Stimulated activated CD8-positive, alpha-beta memory T cell treated with anti-CD3 and anti-CD28 coated beads, Interleukin-7, amount 100 ng/mL, for 1 hour (primary cell): Measurements from ENCODE around the gene GLIS1.

ENCODE experiments used
- DNase-seq, 2 donors: peaks; one replicate each; pipeline ENCODE4 v3.0.0-alpha.2; 2020; ENCODE audit warnings: low read depth in 2 of 2

The GLIS1 gene

DNA sequence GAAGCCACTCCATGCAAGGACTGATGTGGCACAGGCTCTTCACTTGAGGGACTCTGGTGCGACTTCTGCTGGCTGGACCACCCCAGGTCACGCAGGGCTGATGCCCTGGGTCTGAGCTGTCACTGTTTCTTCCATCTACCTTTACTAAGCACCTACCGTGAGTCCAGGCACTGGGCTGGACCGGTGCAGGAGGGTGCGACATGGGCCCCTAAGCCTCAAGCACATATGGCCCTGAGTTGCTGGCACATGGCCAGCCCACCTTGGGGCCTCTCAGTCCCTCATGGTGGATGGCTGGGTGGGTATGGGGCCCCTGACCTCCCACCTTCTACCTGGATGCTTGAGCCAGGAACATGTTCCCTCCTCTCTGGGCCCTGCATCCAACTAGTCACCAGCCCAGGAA is 203.7 kb downstream of the GLIS1 start:
- no peak for DNase-seq

DNA sequence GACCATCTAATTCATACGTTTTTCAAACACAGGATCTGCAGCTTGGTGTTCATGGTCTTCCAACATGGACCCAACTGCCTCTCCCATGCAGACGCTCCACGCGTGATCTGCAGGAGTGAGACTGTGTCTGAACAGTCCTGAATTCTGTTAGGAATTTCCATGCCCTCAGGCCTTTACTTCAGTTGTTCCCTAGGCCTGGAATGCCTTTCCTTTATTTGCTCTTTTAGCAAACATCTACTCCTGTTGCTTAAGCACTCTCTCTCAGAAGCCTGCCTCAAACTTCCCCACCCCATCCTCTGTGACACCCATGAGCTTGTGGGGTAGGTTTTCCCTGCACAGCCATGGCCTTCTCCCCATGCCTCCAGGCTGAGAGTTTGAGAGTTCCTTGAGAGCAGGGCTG is 206.1 kb downstream of the GLIS1 start:
- DNase-seq: no peak

GRCh38 chr1:53532377-53532776 is 206.6 kb downstream of the GLIS1 start:
- DNase-seq: no peak

DNA sequence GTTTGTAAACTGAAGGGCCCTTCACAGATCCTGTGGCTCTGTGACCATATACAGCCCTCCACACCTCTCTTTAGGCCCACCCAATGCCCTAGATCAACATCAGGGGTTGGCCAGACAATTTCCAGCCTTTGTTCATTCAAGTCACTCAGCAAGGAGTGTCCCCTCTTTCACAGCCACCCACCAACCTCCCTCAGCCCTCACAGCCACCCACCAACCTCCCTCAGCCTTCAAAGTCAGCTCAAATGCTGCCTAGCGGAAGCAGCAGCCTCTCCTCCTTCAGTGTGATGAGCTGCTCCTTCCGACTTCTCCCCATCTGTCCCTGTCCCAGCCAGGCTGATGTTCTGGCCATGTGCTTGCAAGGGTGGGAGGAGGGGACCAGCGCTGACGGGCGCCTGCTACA is 208.4 kb downstream of the GLIS1 start:
- no peak for DNase-seq

DNA sequence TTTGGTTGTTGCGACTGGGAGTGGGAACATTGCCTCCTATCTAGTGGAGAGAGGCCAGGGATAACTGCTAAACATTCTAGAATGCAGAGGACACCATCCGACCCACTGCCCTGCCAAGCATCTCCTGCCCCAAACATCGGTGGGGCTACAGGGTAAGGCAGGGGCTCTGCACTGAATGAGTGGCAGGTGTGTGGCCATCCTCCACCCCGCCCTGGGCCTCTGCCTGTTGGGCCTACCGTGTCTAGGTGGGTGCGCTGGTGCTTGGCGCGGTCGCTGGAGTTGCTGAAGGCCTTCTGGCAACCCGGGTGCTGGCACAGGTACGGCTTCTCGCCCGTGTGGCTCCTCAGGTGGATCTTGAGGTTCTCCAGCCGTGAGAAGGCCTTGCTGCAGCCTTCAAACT is 209.4 kb downstream of the GLIS1 start:
- no peak for DNase-seq

DNA sequence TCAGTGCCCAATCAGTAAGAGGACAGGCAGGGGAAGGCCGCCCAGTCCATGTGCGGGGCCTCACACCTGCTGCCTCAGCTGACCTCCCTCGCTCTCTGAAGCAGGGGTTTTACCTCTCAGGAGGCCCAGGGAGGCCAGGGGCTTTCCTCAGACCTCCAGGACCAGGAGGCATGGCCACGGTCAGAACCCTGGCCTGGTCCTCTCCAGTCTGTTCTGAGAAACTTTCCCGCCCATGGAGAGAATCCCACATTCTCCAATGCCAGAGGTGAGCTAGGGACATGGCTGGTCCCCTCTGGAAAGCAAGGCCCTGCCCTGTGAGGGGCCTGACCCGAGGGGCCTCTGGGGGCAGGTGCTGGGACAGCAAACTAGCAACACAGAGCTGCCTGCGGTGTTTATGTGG is 211.6 kb downstream of the GLIS1 start:
- no peak for DNase-seq

DNA sequence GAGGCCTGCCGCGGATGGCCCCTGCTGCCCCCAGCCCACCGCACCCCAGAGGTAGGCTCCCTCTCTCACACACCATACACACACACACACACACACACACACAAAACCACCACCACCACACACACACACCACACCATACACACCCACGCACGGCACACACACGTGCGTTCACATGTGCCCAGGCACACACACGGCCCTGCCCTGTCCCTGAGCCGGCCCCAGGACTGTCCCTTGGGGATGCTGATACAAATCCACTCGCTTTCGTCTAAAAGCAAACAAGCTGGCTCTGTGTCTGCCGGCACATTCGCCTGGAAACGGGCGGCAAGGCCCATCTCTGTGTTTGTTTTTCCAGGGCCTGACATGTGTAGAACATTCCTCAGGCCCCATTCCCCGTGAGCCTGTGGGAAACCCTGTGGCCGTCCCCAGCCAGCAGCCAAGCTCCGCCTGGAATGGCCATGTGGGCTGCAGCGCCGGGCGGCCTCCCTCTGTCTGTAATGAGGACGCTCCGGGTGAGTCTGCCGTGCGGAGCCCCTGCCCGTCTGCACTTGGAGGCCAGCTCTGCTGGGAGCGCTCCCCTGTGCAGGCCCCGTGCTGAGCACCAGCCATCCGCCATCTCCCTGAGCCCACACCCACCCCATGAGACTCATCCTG is 212.4 kb downstream of the GLIS1 start:
- no peak for DNase-seq

DNA sequence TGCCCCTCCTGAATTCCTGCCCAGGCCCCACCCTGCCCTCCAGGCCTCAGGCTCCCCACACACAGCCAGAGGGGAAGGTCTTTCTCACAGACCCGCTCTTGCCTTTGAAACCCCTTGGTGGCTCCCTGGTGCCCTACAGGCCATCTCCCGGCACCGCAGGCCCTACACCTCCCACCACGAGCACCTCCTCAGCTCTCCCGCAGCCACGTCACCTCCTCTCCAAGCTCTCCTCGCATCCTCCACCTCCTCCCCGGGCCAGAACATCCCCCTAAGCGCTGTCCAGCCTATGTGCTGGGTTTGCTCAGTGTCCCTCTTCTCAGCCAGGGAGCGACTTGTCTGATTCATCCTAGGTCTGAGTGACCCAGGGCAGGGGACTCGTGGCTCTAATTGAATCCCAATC is 213.4 kb downstream of the GLIS1 start:
- DNase-seq: no peak

DNA sequence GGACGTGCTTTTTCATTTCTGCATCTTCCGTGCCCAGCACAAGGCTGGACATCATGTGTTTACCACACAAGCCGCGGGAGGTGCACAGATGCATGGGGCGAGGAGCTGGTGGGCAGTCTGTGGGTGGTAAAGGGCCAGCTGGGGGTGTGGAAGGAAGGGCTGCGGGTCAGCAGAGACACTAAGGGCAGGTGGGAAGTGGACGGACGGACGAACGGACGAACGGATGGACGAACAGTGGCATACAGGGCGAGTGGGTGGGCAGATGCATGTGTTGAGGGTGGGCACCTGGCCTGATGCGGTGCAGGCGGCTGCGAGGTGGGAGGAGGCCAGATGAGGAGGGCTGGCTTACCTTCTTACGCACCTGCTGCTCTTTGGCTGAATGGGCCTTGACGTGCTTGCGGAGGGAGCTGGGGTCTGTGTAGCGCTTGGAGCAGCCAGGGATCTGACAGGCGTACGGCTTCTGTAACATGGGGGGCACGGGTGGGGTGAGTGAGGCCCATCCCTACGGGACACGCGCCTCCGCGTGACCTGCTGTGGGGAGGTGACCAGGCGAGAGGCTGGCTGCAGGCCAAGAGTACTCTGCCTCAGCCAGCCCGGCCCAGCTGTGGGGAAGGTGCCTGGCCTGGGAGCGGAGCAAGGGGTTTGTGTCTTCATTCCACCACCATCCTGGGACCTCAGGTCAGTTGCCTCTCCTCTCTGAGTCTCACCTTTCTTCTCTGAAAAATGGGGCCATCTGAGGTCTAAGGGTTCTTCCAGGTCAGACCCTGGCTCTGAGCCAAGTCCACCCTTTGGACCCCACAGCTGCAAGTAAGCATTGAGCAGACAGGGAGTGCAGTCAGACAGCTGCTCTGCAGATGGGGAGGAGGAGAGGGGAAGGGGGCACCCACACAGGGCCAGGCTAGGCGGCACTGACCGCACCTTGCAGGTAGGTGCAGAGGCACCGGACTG is 214.3 kb downstream of the GLIS1 start:
- DNase-seq: no peak

DNA sequence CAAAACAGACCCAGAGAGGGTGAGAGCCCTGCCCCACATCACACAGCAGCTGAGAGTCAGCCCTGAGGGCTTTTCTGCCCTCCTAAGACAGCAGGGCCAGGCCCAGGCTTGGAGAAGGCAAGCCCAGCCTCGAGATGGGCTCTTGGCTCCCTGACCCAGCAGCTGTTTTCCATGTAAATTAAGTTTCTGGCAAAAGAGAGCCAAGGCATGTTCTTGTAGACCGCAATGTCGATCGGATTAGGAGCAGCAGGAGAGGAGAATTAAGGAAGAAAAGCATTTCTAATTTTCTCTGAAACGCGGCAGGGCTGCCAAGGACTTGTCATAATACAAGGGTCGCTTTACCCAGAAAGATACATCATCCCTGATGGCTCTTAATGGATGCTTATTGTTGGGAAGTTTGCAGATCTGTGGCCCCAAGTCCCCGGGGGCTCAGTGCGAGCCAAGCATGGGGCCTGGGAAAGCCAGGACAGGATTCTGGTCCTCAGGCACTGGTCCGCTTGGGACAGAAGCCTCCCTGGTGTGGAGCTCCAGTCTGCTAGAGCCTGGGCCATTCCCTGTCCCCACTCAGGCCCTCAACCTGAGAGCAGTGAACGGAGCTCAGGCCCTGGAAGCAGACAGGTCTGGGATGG is 216.9 kb downstream of the GLIS1 start:
- DNase-seq: no peak

DNA sequence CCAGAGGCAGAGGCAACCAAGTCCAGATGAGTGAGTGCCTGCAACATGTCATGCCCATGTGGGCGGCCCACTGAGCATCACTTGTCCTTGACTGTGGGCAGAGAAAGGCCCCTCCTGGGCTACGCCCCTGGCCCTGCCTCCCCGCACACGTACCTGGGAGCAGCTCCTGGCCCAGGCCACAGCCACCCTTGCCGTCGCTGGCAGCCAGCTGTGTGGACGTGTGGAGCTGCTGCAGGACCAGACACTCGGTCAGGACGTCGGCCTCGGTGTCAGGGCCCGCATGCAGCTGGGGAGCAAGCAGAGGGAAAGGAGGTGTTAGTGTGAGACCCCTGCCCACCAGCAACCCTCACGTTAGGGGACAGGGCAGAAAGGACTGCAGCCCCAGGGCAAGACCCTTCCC is 218.5 kb downstream of the GLIS1 start:
- DNase-seq: no peak

DNA sequence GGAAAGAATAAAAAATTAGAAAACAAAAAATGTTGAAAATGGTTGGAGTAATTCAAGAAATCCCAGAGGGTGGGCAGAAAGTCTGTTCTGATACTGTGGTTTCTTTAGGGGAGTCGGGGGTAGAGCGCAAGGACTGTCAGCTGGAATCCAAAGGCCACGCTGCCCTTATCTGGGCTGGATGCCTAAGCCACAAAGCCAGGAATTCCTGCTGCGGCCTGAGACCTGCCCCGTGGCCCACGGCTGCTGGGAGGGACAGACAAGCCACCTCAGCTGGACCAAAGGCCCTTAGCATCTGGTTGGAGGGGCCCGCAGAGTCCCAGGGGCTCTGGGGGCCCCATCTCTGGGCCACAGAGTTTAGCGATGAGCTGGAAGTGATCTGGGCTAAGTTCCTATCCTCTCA is 219.5 kb downstream of the GLIS1 start:
- no peak for DNase-seq

- no peak for DNase-seq
Measured at GRCh38 chr1:53518775-53519174, 220.2 kb downstream of the GLIS1 start.

DNA sequence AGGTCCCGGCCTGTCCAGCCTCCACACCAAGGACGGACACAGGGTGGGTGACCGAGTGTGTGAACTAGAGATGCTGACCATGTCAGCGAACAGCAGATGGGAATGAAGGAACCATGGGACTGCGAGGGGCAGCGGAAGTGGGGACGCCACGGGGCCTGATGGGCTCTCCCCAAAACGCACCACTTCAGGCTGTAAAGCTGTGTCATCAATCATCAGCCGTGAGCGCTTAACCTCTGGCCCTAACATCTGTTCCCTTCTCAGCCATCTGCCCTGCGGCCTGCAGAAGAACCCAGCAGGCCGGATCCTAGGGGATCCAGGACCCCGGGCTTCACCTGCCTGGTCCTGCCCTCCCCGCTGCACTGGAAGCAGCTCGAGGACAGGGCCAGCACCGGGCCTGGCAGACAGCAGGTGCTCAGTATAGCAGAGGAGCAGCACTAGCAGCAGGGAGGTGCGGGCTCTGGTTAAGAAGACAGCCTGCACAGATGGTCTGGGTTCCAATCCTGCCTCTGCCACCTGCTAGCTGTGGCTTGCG is 221.1 kb downstream of the GLIS1 start:
- DNase-seq: no peak

DNA sequence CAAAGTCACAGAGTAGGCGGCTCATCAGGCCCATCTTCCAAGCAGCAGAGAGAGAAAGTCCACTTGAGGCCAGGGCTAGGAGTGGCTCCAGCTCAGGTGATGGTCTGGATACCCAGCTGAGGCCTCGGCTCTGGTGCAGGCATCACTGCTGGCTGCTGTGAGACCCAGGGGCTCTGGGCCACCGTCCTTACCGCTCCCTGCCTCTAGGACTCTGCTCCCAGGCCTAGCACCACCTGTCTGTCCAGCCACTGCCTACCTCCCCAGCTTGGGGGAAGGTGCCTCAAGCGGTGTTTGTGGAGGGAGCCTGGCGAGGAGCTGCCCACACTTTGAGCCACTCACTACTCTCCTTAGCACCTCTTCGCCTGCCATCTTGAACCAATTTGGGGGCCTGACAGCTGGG is 221.9 kb downstream of the GLIS1 start:
- no peak for DNase-seq

DNA sequence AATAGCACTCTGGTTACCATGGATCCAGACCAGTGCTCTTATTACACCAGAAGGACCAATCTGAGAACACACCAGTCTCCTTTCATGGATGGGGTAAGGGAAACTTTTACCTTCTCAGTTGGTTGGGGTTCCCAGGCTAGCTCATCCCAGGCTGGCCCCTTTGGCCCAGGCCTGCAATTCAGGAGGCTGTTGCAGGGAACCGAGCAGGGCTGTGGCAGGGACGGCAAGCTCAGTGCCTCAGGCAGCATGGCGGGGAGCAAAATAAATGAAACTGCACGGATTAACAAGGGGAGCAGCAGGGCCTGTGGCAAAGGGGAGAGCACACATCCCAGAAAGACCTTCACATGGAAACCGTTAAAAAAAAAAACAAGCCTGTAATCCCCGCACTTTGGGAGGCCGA is 222.8 kb downstream of the GLIS1 start:
- no peak for DNase-seq

- DNase-seq: no peak
Measured at GRCh38 chr1:53514436-53514835, 224.5 kb downstream of the GLIS1 start.

DNA sequence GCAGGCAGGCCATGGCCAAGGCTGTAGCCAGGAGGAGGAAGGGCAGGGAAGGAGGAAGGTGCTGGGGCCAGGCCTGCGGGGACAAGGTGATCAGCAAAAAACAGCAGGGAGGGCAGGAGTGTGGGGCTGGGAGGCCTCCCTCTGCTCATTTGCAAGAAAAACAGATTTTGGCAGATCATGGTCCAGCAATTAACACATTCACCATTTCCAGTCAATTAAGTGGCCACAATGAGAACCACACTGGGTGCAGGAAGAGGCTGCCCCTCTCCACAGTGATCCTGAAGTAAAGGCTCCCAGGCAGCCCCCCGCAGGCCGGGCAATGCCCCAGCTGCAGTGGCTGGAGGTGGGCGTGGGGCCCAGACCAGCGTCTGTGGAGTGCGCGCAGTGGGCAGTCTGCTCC is 225.1 kb downstream of the GLIS1 start:
- no peak for DNase-seq

DNA sequence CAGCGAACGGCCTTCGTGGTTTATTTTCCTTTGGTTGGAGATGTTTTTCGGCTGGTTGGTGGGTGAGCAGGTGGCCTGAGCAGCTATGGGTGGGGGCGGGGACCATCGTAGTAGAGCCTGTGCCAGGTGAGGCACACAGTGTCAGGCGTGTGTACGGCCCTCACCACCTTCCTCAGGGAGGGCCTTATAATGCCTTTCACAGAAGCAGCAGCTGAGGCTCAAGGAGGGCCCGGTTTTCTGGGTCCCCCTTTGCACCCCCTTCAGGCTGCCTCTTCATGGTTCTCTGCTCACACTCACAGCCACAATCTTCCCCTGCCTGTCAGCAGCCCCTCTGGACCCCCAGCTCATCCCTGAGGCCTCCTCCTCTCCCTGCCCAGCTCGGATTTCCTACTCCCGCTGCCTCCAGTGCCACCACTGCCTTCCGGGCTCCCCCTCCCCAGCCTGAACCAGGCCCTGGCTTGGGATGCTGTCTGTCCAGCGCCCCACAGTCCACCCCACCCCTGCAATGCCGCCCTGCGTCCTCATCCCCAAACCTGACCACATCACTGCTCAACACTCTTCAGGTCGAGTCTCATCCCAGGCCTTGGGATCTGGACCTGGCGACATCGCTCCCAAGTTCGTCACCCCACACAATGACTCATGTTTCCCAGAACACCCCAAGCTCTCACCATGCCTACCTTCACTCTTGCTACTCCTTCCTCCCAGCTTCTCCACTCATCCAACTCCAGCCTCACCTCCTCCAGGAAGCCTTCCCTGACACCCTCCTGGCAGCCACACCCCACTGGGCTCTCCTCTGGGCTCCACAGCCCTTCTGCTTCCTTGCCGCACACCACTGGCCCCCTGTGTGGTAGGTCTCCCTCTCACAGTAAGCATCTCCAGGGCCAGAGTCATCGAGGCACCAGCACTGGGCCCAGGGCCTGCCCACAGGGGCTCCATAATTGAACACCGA is 225.9 kb downstream of the GLIS1 start:
- no peak for DNase-seq

DNA sequence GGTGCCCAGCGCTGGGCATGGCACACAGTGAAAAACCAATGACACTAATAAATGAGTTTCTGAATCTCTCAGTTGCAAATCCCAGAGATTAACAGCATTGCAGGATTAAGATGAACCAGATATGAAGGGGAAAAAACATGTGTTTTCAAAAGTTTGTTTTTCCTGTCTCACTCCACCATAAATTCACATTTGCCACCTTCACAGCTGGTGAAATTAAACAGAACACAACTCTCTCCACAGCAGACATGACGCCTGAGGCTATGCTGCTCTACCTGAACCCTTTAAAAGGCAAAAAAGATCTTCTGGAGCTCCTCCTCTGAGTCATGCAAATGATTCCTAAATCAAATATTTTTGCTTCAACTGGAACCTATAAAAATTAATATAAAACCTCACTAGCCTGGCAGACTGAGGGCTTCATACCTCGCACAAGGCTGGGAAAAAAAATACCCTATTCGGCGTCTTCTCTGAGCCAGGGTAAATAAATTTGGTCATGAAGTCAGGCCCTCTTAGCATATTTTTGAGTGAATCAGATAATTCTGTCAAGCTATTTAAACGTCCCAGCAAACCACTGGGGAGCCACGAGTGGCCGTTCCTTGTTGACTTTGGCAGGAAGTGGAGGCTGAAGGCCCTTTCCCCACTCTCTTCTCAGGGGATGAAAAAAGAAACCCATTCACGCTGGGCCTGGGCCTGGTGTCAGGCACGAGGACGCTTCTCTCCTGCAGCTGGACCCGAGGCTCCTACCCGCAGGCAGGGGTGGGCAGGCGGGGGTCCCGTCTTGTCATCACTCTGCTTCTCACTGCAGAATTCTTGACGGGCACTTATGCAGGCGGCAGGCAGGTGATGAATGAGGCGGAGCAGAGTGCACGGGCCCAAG is 226.8 kb downstream of the GLIS1 start:
- no peak for DNase-seq
